HCT116 (cell line): ENCODE data around the gene MEDAG.

Experiments
- CTCF ChIP-seq, 3 experiments: fragments of 200-600 bp in 1 of 3; sonication (generic) in 1 of 3; IDR thresholded peaks in 2 of 3; conservative IDR thresholded peaks in 1 of 3; 2 replicates each; pipeline ENCODE4 v1.5.1; 2012 to 2017; ENCODE audit warnings: low read depth in 2 of 3, low read length in 2 of 3, antibody characterized with exemption in 1 of 3, borderline replicate concordance in 1 of 3, control low read depth in 1 of 3, mild to moderate bottlenecking in 1 of 3, mixed read lengths in 1 of 3, mixed run types in 1 of 3, moderate library complexity in 1 of 3; ENCODE audit not compliant: insufficient read depth in 1 of 3
- EGR1 ChIP-seq: IDR thresholded peaks from 2 replicates; pipeline ENCODE4 v1.6.1; 2012; ENCODE audit warnings: low read depth
- JUND ChIP-seq: IDR thresholded peaks from 2 replicates; pipeline ENCODE4 v1.6.1; 2012
- POLR2A ChIP-seq: IDR thresholded peaks from 2 replicates; pipeline ENCODE4 v1.7.0; 2011; ENCODE audit warnings: borderline replicate concordance; ENCODE audit not compliant: insufficient read depth, insufficient read length; ENCODE audit errors: extremely low read depth
- POLR2AphosphoS5 ChIP-seq: IDR thresholded peaks from 2 replicates; pipeline ENCODE4 v1.6.1; 2011; ENCODE audit warnings: mild to moderate bottlenecking, low read depth, low read length, moderate library complexity
- REST ChIP-seq: IDR thresholded peaks from 2 replicates; pipeline ENCODE4 v1.6.1; 2012; ENCODE audit warnings: low read depth
- SP1 ChIP-seq: IDR thresholded peaks from 2 replicates; pipeline ENCODE4 v1.6.1; 2012; ENCODE audit warnings: low read depth
- SRF ChIP-seq: IDR thresholded peaks from 2 replicates; pipeline ENCODE4 v1.6.1; 2012; ENCODE audit warnings: low read depth
- TCF7L2 ChIP-seq: IDR thresholded peaks from 2 replicates; pipeline ENCODE4 v1.7.0; 2011; ENCODE audit warnings: borderline replicate concordance, inconsistent platforms; ENCODE audit not compliant: insufficient read depth, insufficient read length; ENCODE audit errors: extremely low read depth
- ZNF274 ChIP-seq: fragments of 200-500 bp; sonication (Bioruptor generic); IDR thresholded peaks from 2 replicates; pipeline ENCODE4 v1.6.1; 2014; ENCODE audit warnings: mild to moderate bottlenecking, low read depth, low read length, inconsistent platforms

DNA sequence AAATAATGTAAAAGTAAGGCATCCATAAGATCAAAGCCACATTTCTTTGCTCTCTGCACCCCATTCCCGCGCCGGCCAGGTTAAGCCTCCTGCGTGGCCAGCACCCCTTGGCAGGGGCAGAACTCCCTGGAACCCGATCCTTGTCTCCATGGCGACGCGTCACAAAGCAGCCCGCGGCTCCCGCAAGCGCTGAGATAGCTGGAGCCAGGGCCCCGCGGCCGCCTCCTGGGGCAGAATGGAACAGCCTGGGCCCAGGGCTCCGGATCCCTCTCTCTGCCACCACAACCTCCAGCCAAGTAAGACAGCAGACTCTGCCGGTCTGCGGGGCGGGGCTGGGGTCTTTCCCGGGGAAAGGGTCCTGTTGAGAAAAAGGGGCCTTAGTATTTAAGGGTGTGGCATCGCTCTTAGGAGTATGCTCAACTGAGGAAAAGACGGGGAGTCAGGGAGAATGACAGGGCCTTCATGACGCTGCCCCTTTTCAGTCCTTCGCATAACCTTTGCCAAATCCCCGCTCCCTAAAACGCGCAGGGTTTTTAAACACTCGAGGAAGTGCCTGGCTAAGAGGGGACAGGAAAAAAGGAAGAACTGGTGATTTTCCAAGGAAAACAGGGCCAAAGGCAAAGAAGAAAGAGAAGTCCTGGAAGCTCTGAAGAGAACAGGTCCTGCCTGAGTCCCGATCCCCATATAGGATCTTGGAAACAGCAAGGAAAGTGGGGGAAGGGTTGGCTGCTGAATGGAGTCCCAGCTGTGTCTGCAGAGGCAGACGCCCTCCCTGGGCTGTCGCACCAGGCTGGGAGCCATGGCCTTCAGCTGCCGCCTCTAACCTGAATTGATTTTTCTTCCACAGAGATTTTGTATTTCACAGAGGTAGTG is 26.6 kb downstream of the MEDAG start, which contains the start of gene TEX26:
- no peak for TF ChIP-seq ZNF274
- no peak for TF ChIP-seq CTCF (IDR thresholded peaks at IDR 0.05 in 2 of 3, conservative IDR thresholded peaks at IDR 0.05 in 1 of 3; ENCODE audit: borderline replicate concordance in 1 of 3, insufficient read depth in 1 of 3, low read depth in 2 of 3, low read length in 2 of 3)
- no peak for TF ChIP-seq JUND
- TF ChIP-seq EGR1: no peak
- no peak for TF ChIP-seq POLR2AphosphoS5
- no peak for TF ChIP-seq SP1
- no peak for TF ChIP-seq SRF
- TF ChIP-seq POLR2A: no peak
- TF ChIP-seq TCF7L2: no peak
- TF ChIP-seq REST: no peak
